ENCODE results near the gene PSENEN. TPM values are rescaled to one million over a fixed set of nuclear protein-coding genes. Genes with fewer than 3 reads are reported as not detected.

PSENEN gene
- total and polyA plus RNA-seq, 9 of the 15 experiments (the other 6 are each of a cell fraction or from before 2014, with no cell fraction given) = 34.5 to 299 (median 61.1) TPM

DNA sequence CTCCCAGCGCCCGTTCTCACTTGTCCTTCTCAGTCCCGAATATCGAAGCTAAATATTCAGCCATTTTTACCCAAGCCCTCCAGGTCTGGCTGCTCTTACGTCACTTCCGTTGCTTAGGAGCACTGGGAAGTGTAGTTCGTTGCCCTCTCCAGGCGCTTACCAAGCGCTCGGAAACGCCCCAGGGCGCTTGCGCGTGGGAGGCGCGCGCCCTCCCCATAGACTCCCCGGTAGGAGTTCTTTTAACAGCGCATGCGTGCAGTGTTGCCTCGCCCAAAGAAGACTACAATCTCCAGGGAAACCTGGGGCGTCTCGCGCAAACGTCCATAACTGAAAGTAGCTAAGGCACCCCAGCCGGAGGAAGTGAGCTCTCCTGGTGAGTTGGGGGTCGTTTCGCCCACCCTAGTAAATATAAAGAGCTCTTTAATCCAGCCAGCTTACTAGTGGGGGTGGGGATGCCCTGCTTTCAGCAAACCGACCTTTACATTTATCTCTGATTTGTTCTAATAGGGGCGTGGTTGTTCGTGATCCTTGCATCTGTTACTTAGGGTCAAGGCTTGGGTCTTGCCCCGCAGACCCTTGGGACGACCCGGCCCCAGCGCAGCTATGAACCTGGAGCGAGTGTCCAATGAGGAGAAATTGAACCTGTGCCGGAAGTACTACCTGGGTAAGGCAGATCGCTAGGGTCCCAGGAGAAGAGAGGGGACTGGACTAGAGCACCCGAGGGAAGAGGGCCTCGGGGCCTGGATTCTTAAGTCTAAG, at the start of gene PSENEN, which contains the start of gene U2AF1L4 (continued):
- TF ChIP-seq NR2F6 (CRISPR knock-in tag; IDR thresholded peaks at IDR 0.05) (no peak), KDM2B (CRISPR knock-in tag; IDR thresholded peaks at IDR 0.05) (no peak), ZBTB7A (IDR thresholded peaks at IDR 0.05; ENCODE audit: borderline replicate concordance, control insufficient read depth, low read depth, low read length) (peak; percentile 70), NCOA2 (IDR thresholded peaks at IDR 0.05; ENCODE audit: partially characterized antibody in 2 of 2) (no peak), PML (IDR thresholded peaks at IDR 0.05; ENCODE audit: low read length) (no peak), TEAD4 (IDR thresholded peaks at IDR 0.05; ENCODE audit: low read length) (no peak), TEAD4 (CRISPR knock-in tag; IDR thresholded peaks at IDR 0.05; ENCODE audit: borderline replicate concordance) (no peak), GTF2A2 (tag; IDR thresholded peaks at IDR 0.05) (no peak), ZNF263 (CRISPR knock-in tag; IDR thresholded peaks at IDR 0.05; ENCODE audit: borderline replicate concordance) (no peak), NFE2L1 (tag; IDR thresholded peaks at IDR 0.05; ENCODE audit: borderline replicate concordance, low read depth) (no peak), ZNF507 (tag; conservative IDR thresholded peaks at IDR 0.05) (no peak), TBP (optimal IDR thresholded peaks at IDR 0.05; ENCODE audit: low read depth, low read length) (peak; percentile 59), POLR2B (IDR thresholded peaks at IDR 0.05; ENCODE audit: low read depth, partially characterized antibody) (no peak), RFX5 (IDR thresholded peaks at IDR 0.05; ENCODE audit: low read depth, low read length) (no peak), MCM3 (IDR thresholded peaks at IDR 0.05) (no peak), ZNF143 (CRISPR knock-in tag; IDR thresholded peaks at IDR 0.05) (peak; percentile 87), ZNF76 (CRISPR knock-in tag; IDR thresholded peaks at IDR 0.05; ENCODE audit: borderline replicate concordance) (no peak), THAP7 (CRISPR knock-in tag; IDR thresholded peaks at IDR 0.05) (no peak), BRF2 (IDR thresholded peaks at IDR 0.05; ENCODE audit: borderline replicate concordance, insufficient read depth, insufficient read length) (no peak), NR4A1 (CRISPR knock-in tag; IDR thresholded peaks at IDR 0.05) (no peak), NR4A1 (tag; IDR thresholded peaks at IDR 0.05) (no peak), ATF3 (IDR thresholded peaks at IDR 0.05) (peak; percentile 87), ATF3 (CRISPR knock-in tag; conservative IDR thresholded peaks at IDR 0.05) (no peak), GABPA (tag; conservative IDR thresholded peaks at IDR 0.05; ENCODE audit: low read depth) (peak; percentile 98), SNIP1 (IDR thresholded peaks at IDR 0.05; ENCODE audit: low read depth) (no peak), SMAD3 (CRISPR knock-in tag; conservative IDR thresholded peaks at IDR 0.05) (no peak), ERF (CRISPR knock-in tag; IDR thresholded peaks at IDR 0.05) (no peak), U2AF2 (optimal IDR thresholded peaks at IDR 0.05; ENCODE audit: low read depth, low read length) (no peak)
- TF ChIP-seq, protein P1, sequence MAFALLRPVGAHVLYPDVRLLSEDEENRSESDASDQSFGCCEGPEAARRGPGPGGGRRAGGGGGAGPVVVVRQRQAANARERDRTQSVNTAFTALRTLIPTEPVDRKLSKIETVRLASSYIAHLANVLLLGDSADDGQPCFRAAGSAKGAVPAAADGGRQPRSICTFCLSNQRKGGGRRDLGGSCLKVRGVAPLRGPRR (CRISPR knock-in tag; IDR thresholded peaks at IDR 0.05) = no peak
